ENCODE measurements around the gene VILL.
"Not testable (repeated sequence)": the region's sequence is repeated elsewhere in the genome, so short reads cannot be mapped to it uniquely, and the experiment has no call there.

Gene VILL

DNA sequence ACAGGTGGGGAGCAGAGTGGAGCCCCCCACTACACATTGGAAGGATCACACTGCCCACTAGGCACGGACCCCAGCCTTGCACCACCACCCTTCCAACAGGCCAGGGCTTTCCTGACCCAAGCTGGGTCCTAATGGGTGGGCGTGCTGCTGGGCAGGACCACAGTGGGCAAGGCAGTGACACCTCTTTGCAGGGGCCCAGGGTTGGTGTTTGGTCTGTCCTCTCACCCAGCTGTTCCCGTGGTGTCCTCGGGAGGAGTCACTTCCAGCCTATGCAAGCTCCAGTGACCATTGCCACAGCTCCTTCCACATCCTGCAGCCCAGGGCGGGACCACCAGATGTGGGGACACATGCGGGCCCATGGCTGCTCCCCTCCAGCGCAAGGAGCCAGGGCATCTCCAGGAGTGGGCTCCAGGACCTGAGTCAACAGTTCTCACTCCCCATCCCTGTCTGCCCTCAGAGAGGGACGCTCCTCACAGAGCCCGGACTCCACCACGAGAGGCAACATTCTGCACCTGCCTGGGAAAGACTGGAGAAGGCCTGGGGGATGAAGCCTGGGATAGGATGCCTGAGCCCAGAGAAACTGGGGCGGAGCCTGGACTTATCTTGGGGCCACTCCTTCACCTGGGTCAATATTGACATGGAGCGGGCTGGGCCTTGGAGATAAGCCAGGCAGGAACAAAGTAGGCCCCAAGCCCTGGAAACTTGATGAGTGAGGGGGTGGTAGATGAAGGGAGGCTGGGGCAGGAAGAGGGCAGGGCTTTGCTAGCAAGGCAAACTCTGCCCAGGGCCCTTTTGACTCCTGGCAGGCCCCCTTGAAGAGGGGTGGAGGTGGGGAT is 3.9 kb upstream of the VILL start:
- no peak for DNase-seq (ENCODE audit: low spot score)

DNA sequence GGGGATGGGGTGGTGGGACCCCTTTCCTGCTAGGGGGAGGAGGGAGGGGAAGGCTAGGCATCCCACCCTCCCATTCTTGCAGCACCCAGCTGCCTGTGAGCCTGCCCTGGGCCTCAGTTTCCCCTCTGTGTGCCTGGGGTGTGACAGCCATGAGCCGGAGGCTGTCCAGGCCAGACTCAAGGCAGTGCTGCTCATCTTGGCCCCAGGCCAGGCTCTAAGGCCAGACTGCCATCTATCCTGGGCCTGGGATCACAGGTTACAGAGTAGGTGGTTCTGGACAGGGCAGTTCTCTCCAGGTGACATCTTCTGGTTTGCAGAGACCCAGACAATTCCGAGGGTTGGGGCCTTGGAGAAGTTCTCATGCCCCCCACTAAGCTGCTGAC is 3.3 kb upstream of the VILL start:
- DNase-seq (ENCODE audit: low spot score), result no peak

DNA sequence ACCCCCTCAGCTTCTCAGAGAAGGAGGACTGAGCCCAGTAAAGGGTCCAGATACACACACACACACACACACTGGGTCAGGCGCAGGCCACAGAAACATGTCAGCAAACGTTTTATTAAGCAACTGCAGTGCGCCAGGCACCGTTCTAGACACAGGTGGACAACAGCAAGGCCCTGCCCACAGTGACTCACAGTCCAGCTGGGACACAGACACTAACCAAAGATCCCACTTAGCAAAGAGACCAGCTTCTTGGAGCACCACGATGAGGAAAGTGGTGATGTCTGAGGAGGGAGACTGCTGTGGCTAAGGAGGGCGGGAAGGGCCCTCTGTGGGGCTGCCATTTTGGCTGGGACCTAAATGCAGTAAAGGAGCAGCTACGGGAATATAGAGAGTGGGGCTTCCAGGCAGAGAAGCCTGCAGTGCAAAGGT is 2.8 kb upstream of the VILL start:
- DNase-seq (ENCODE audit: low spot score), result no peak

DNA sequence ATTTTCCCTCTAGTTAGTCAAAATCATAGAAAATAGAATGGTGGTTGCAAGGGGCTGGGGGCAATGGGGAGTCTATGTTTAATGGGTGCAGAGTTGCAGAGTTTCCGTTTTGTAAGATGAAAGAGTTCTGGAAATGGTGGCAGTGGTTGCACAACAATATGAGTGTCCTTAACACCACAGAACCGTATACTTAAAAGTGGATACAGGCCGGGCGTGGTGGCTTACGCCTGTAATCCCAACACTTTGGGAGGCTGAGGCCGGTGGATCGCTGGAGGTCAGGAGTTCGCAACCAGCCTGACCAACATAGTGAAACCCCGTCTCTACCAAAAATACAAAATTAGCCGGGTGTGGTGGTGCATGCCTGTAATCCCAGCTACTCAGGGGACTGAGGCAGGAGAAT is 2.2 kb upstream of the VILL start:
- not testable (repeated sequence) for DNase-seq (ENCODE audit: low spot score)

DNA sequence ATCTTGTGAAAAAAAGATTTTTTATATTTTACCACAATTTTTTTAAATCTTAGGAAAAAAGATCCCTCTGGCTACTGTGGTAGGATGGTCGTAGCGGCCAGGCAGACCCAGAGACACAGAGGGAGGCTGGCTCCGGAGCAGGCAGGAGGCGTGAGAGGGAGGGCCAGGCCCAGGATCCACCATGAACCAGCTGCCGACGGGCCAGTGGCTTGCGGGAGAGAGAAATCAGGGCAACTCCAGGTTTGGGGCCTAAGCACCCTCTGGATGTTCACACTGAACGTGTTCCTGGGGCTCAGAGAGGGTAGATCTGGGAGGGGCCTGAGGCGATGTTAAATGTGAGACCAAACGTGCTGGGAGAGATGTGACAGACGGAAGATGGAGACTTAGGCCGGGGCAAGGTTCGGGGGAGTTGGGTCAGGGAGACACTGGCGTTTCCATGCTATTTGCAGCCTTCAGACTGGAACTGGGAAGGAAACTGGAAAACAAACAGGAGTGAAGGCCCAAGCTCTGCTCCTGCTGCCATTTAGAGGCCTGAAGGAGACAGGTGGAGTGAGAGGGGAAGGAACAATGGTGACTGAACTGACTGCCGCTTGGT is 1.6 kb upstream of the VILL start:
- no peak for DNase-seq (ENCODE audit: low spot score)

DNA sequence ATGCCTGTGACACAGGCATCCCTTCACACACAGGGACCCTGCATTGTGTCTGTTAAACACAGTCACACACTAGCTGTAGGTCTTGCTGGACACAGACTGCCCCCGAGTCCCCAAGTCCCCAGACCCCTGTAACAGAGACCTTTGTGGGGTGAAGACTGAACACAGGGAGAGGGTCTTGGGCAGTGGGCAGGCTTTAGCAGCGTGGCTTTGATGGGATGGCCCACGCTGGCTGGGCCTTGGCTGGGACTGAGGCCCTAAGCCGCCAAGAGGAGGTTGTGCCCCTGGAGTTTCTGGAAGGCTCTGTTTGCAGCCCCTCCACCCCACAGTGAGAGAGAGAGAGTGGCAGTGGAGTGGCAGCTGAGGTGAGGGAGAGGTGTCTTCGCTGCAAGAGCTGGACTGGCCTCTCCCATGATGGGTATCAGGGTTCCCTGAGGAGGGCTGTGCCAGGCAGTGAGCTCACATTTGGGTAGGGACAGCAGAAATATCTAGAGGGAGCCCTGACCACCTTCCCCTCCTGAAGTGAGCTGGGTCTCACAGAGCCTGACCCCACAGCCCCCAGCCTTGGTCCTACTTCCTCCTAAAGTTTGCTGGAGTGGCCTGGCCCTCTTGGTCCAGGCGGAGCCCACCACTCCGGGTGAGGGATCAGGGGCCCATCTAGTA is 635 bp upstream of the VILL start:
- no peak for DNase-seq (ENCODE audit: low spot score)

DNA sequence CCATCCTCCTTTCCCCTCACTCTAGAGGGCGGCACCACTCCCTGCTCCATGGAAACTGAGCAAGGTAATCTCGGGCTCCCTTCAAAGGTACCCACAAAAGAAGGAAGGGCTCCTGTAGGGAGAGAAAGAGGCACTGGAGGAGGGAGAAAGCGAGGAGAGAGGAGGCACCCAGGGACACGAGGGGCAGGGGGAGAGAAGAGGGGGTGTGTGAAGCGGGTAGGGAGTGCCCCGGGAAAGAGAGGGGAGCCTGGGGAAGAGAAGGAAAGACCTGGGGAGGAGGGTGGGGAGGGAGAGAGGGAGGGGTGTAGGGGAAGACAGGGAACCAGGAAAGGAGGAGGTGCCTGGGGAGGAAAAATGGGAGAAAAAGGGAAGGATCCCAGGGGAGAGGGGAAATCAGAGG is 523 bp downstream of the VILL start:
- no peak for DNase-seq (ENCODE audit: low spot score)

DNA sequence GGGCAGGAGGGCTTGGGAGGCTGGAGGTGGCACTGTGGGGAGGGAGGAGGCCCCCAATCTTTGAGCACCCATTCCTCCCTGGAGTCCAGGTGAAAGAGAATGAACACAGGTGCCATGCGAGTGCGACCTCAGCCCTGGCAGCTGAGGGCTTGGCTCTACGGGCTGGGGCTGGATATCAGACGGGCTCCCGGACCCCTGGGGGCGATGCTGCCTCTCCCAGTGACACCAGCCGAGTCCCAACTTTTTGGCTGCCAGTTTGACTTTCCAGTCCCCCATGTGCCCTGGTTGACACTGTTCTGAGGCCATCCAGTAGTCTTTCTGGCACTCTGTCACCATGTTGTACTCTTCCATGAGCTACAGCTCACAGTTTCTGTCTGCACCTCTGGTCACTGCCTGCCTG is 1.2 kb downstream of the VILL start:
- DNase-seq (ENCODE audit: low spot score), result no peak

DNA sequence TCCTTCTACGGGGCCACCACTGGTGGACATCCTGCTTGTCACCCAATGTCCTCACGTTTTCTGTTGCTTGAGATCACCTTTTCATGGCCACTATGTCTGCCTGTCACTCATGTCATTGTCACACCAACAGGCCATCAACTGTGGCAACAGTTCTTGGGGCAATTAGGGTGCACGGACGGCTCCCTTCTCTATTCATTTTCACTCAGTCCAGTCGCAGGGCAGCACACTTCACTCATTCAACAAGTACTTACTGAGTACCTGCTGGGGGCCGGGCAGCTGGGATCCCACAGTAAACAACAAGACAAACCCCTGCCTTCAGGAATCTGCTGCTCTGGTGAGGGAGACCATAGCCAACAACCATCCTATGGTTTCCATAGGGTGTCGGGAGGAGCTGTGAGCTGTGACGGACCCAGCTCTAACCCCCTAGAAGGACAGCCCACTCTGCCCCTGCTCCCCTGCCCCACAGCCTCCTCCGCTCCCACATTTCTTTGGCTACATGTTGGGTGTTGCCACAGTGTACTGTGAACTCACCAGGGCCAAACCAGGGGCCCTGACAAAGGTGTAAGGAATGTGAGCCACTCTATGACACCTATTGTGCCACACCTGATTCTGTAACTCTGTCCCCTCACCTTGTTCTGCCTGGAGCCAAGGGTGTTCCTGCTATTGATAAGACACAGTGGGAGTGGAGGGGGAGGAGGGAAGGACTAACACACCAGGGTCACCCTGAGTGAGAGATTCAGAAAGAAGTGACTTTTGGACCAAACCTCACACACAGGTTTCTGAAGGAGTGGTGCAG is 1.9 kb downstream of the VILL start:
- no peak for DNase-seq (ENCODE audit: low spot score)

DNA sequence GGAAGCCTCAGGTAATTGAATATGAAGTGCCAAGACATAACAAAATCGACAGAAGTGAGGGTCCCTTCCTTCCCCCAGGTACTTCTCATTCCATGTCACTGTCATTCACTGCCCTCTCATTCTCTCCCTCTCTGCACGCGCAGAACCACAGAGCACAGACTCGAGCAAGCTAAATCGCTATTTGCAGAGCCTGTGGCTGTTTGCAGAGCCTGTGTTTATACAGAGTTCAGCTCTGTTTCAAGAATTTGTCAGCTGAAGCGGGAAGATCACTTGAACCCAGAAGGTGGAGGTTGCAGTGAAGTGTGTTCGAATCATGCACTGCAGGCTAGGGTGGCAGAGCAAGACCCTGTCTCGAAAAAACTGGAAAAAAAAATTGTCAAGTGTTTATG is 2.5 kb downstream of the VILL start:
- DNase-seq (ENCODE audit: low spot score), result no peak

DNA sequence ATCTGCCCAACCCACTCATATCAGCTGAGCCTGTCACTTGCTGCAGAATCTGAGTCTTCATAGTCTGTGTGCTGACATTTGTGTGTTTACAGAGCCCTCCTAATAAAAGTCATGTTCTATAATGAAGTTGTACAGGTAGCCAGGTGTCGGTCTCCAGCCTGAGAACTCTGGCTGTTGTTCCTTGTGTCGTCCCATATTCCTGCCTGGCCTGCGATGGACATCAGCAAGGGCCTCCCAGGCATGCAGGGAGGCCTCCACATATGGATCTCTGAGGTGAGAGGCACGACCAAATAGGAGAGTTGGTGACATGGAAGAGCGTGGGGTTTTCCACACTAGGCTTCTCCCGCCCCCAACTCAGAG is 2.9 kb downstream of the VILL start:
- DNase-seq (ENCODE audit: low spot score), result no peak

DNA sequence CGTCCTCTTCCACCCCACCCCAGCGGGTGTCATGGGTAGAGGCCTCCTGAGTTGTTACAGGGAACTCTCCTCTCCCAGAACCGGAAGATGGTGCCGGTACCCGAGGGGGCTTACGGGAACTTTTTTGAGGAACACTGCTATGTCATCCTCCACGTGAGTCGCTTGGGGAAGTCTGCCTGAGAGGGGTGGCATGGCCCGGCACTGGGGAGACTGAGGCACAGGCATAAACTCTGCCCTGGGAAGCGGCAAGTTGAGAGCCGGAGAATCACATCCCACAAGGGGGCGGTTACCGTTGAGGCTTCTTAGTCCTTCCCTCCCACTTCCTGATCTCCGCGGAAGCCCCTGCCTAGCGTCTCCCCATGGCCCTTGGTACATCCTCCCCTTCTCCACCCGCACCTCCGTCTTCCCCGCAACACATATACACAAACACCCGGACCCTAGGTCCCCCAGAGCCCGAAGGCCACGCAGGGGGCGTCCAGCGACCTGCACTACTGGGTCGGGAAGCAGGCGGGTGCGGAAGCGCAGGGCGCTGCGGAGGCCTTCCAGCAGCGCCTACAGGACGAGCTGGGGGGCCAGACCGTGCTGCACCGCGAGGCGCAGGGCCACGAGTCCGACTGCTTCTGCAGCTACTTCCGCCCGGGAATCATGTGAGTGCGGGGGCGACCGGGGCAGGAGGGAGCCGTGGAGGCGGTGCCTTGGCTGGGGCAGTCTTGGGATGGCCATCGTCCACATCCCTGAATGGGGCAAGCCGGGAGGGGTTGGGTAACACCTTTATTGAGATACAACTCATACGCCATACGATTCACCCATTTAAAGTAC is 3.4 kb downstream of the VILL start:
- no peak for DNase-seq (ENCODE audit: low spot score)

DNA sequence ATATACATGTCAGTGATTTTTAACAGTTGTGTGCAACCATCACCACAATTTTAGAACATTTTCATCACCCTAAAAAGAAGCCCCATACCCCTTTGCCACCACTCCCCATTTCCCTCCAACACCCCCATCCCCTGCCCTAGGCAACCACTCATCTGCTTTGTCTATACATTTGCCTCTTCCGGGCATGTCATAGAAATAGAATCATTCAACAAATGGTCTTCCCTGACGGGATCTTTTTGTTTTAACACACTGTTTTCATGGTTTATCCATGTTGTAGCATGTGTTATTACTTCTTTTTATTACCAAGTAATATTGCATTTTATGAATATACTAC is 4.0 kb downstream of the VILL start:
- DNase-seq (ENCODE audit: low spot score), result no peak

DNA sequence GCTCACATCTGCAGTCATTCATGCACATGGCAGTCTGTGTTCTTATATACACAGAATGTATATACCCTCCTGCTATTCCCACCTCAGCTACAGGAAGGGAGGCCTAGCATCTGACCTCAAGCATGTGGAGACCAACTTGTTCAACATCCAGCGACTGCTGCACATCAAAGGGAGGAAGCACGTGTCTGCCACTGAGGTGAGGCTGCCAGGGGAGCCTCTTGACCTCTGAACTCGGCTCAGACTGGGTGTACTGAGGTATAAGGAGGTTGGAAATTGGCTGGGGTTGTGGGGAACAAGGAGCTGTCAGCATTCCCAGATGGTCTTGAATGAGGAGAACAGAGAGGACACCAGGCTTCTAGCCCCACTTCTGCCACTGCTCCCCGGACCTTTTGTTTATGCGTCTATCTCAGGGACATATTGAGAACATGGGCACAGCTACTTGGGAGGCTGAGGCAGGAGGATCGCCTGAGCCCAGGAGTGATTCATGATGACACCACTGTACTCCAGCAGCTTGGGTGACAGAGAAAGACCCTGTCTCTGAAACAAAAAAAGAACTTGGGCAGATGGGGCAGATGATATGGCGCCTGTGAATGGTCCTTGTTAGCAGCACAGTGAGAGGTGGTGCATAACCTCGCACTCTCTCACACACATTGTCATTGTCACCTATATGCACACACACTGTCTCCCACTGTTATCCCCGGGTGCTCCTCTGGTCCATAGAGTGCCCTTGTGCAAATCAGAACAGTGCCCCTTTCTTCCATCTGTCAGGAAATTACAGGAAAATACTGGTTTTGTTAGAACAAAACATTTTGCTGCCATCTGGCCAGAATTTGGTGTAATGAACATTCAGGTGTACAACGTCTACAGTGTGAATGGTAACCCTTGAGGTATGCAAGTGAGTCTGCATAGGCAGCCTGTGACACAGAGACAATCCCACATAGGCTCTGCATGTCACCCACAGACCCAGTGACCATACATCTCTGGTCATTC is 5.4 kb downstream of the VILL start:
- DNase-seq (ENCODE audit: low spot score), result peak; percentile 27

DNA sequence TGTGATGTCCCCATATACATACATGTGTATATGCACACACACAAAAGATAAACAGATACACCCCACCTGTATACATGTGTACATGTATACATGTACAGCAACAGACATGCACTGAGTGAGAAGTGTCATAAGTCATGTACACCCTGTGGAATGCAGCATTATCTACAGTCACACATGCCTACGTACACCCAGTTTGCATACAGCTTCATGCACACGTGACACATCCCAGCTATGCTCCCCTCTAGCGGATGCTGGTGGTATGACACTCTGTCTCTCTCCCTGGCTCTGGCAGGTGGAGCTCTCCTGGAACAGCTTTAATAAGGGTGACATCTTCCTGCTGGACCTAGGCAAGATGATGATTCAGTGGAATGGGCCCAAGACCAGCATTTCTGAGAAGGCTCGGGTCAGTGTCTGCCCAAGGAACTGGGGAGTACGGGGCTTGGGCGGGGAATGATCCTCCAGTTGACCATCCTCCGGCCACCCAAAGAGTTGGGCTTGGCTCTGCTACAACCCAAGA is 6.3 kb downstream of the VILL start:
- peak; percentile 88 for DNase-seq (ENCODE audit: low spot score)

DNA sequence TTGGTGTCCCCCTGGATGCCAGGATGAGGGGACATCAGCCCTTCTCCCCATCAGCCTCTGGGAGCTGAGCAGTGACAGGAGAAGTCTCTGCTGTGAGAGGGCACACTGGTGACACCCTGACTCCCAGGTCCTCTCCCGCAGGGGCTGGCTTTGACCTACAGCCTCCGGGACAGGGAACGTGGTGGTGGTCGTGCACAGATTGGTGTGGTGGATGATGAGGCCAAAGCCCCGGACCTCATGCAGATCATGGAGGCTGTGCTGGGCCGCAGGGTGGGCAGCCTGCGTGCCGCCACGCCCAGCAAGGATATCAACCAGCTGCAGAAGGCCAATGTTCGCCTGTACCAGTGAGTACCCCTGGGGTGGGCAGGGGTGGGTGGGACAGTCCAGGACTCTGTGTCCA is 6.8 kb downstream of the VILL start:
- DNase-seq (ENCODE audit: low spot score), result no peak

DNA sequence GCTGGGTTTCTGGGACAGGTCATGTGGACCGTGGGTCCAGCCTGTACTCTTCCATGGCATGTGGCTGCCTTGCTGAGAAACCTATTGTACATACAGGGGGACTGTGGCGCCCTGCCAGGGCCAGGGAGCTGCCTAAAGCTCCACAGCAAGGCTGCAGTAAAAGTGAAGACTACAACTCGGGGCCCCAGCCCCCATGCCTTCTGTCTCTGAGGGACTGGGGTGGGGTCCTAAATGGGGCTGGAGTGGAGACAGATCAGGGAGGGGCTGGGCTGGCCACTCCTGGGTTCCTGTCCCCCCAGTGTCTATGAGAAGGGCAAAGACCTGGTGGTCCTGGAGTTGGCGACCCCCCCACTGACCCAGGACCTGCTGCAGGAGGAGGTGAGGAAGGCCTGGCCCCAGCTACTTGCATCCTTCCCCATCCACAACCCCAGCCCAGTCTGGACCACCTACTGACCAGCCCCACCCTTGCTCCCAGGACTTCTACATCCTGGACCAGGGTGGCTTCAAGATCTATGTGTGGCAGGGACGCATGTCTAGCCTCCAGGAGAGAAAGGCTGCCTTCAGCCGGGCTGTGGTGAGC is 7.3 kb downstream of the VILL start:
- DNase-seq (ENCODE audit: low spot score), result no peak

DNA sequence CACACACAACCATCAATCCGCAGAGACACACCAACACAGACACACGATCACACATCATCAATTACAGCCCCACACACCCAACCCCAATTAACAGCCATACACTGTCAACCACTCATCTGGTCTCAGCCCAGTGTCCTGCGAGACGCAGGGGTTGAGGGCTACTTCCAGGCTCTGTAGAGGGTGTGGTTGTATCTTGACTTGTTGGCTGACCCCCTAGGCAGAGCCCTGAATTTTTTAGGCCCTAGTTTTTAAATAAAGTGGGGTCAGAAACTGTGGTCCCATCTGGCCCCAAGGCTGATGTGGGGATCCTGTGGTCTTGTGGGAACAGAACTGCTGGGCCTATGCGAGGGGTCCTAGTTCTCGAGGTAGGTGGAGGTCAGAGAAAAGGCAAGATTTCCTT is 9.2 kb downstream of the VILL start:
- DNase-seq (ENCODE audit: low spot score), result no peak

DNA sequence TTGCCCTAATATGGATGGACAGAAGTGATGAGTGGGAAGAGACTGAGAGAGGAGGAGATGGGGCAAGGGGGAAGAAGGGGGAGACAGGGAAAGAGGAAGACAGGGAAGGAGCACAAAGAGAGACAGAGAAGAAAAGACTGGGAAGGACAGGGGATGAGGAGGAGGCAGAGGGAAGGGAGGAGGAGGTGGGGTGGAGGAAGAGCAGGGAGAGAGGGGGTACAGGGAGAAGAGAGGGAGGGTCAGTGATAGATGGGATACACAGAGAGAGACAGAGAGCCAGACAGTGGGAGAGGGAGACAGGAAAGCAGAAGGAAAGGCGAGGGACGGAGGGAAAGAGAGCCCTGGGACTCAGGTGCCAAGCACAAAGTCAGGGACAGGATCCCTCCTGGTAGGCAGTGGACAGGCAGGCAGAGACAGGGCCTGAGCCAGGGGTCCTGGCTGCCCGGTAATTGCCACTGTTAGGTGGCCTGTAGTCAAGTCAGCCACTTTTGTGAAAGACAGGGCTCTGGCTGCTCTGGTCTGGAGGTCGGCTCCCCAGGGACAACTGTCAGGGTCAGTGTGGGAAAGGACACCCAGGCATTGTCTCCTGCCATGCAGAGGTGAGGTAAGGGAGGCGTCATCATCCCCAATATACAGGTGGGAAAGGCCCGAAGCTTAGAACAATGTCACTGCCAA is 9.8 kb downstream of the VILL start:
- no peak for DNase-seq (ENCODE audit: low spot score)
